Smooth muscle cell (in vitro differentiated cells): ENCODE results near the gene PMM2. TPM values are rescaled to one million over a fixed set of nuclear protein-coding genes. Genes with fewer than 3 reads are reported as not detected.

ENCODE experiments used
- DNase-seq: peaks from one replicate; lab custom pipeline; 2025; ENCODE audit not compliant: unreplicated experiment; lab: John Stamatoyannopoulos, UW
- H2AFZ ChIP-seq: fragments of 200-600 bp; sonication (generic); 2 replicates; pipeline ENCODE4 v1.6.0; 2016; ENCODE audit warnings: antibody characterized with exemption, low read depth, mild to moderate bottlenecking
- H3F3A ChIP-seq: fragments of 200-600 bp; sonication (generic); 2 replicates; pipeline ENCODE4 v1.6.0; 2017; ENCODE audit warnings: antibody characterized with exemption, low read depth
- H3K27ac ChIP-seq: fragments of 200-600 bp; sonication (generic); 2 replicates; pipeline ENCODE4 v1.5.1; 2016; ENCODE audit warnings: low read depth, mild to moderate bottlenecking
- H3K27me3 ChIP-seq: fragments of 200-600 bp; sonication (generic); 2 replicates; pipeline ENCODE4 v1.6.1; 2016; ENCODE audit warnings: low read depth, mild to moderate bottlenecking
- H3K36me3 ChIP-seq: fragments of 200-600 bp; sonication (generic); 2 replicates; pipeline ENCODE4 v1.5.1; 2016; ENCODE audit warnings: low read depth
- H3K4me1 ChIP-seq: fragments of 200-600 bp; sonication (generic); 2 replicates; pipeline ENCODE4 v1.5.1; 2016; ENCODE audit warnings: low read depth
- H3K4me2 ChIP-seq: fragments of 200-600 bp; sonication (generic); 2 replicates; pipeline ENCODE4 v1.6.0; 2016; ENCODE audit warnings: mild to moderate bottlenecking
- H3K4me3 ChIP-seq: fragments of 200-600 bp; sonication (generic); 2 replicates; pipeline ENCODE4 v1.5.1; 2016; ENCODE audit warnings: mild to moderate bottlenecking
- H3K79me2 ChIP-seq: fragments of 200-600 bp; sonication (generic); 2 replicates; pipeline ENCODE4 v1.6.0; 2016; ENCODE audit warnings: low read depth, mild to moderate bottlenecking
- H3K9ac ChIP-seq: fragments of 200-600 bp; sonication (generic); 2 replicates; pipeline ENCODE4 v1.6.0; 2016; ENCODE audit warnings: low read depth
- H3K9me3 ChIP-seq: fragments of 200-600 bp; sonication (generic); replicated peaks from 2 replicates; pipeline ENCODE4 v1.5.1; 2016; ENCODE audit warnings: low read depth
- H4K20me1 ChIP-seq: fragments of 200-600 bp; sonication (generic); 2 replicates; pipeline ENCODE4 v1.6.0; 2016; ENCODE audit warnings: low read depth
- WGBS: methylation state at CpG from one replicate; pipeline ENCODE4 v1.1.7; 2016; ENCODE audit warnings: low lambda C conversion rate; 5-methylcytosine and 5-hydroxymethylcytosine counted together
- polyA plus RNA-seq: library from polyadenylated mRNA; unstranded; fragments of >200 nt; fragmentation: Nextera tagmentation; extraction: Ambion mirVana; gene quantifications from 2 replicates; pipeline ENCODE4 v1.2.1, GENCODE V29; 2016
- total RNA-seq: library from RNA; depleted of rRNA; stranded (reverse); fragments of >200 nt; gene quantifications from 2 replicates; pipeline ENCODE4 v1.2.3, GENCODE V29; 2014
- TF ChIP-seq, protein P1 (sequence below): fragments of 200-600 bp; sonication (generic); IDR thresholded peaks from 2 replicates; pipeline ENCODE4 v1.5.1; 2017; ENCODE audit warnings: borderline replicate concordance, mild to moderate bottlenecking, antibody characterized with exemption; ENCODE audit not compliant: insufficient read depth, poor library complexity, severe bottlenecking

Gene PMM2
- total and polyA plus RNA-seq, 2 experiments from 2014 or later: 31.4 to 33.5 TPM

DNA sequence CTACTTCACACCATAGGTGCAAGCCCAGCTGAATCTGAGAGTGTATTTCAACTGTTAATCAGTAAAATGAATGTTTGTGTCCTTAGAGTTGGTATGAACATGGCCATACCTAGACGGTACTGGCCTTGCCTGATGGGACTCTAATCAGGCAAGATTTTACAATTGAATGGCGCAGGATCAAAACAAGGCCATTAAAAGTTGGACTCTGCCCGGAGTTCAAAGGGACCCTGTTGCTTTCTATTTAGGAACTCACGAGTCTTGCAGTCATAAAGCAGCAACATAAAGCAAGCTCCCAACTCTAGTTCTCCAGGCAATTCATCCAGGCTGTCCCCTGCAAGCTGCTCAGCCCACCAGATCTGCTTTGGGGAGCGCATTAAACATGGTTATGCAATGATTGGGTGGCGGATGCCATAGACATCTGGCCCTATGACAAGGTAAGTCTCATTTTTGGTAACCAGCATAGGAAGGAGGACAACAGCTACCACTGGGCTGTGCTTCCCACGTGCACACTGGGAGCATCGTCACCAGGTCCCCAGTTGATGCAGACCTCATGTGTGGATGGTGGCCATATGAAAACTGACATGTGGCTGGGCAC is 9.0 kb upstream of the PMM2 start:
- no peaks in the 10 kb centered on the region for H3K79me2 ChIP-seq
- H2AFZ ChIP-seq: no peak overlapping the region
- no peak for DNase-seq
- H3K4me1 ChIP-seq: no peaks in the 10 kb centered on the region
- no peaks in the 10 kb centered on the region for H3K36me3 ChIP-seq
- H3K4me2 ChIP-seq: no peak overlapping the region
- 94% methylated on average over 8 of the region's 8 CpGs for WGBS
- no peaks in the 10 kb centered on the region for H3K27me3 ChIP-seq
- no peaks in the 10 kb centered on the region for H3F3A ChIP-seq
- H4K20me1 ChIP-seq: no peaks in the 10 kb centered on the region
- no peaks in the 10 kb centered on the region for H3K9me3 ChIP-seq
- TF ChIP-seq, protein P1, sequence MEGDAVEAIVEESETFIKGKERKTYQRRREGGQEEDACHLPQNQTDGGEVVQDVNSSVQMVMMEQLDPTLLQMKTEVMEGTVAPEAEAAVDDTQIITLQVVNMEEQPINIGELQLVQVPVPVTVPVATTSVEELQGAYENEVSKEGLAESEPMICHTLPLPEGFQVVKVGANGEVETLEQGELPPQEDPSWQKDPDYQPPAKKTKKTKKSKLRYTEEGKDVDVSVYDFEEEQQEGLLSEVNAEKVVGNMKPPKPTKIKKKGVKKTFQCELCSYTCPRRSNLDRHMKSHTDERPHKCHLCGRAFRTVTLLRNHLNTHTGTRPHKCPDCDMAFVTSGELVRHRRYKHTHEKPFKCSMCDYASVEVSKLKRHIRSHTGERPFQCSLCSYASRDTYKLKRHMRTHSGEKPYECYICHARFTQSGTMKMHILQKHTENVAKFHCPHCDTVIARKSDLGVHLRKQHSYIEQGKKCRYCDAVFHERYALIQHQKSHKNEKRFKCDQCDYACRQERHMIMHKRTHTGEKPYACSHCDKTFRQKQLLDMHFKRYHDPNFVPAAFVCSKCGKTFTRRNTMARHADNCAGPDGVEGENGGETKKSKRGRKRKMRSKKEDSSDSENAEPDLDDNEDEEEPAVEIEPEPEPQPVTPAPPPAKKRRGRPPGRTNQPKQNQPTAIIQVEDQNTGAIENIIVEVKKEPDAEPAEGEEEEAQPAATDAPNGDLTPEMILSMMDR: no peak
- no peak overlapping the region for H3K9ac ChIP-seq
- no peak overlapping the region for H3K27ac ChIP-seq
- H3K4me3 ChIP-seq: no peak overlapping the region

DNA sequence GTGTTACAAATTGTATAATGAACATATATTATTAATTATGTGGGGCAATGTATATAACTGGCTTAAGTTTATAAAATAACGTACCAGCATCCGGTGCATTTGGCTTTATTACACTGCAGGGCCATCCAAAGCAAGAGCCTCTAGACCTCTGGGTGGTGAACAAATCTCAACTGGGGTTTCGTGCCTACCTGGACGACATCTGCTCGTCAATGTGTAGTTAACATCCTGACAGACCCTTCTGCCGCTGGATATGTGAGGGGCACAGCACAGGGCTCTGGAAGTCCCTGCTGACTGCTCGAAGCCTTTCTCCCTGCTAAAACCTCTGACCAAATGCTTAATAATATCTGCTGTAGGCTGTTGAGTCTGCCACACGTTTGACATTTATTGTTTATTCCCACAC is 2.5 kb upstream of the PMM2 start:
- H3K4me1 ChIP-seq: peaks cover 18% of the 10 kb centered on the region
- TF ChIP-seq, protein P1: no peak
- no peak for DNase-seq
- H3K27me3 ChIP-seq: no peaks in the 10 kb centered on the region
- no peak overlapping the region for H3K4me2 ChIP-seq
- H3K9ac ChIP-seq: no peak overlapping the region
- H2AFZ ChIP-seq: no peak overlapping the region
- H3K9me3 ChIP-seq: no peaks in the 10 kb centered on the region
- 94% methylated on average over 8 of the region's 8 CpGs for WGBS
- no peaks in the 10 kb centered on the region for H3F3A ChIP-seq
- H3K4me3 ChIP-seq: no peak overlapping the region
- H3K27ac ChIP-seq: no peak overlapping the region
- peaks cover 43% of the 10 kb centered on the region for H3K79me2 ChIP-seq
- H3K36me3 ChIP-seq: no peaks in the 10 kb centered on the region
- peaks cover 10% of the 10 kb centered on the region for H4K20me1 ChIP-seq

DNA sequence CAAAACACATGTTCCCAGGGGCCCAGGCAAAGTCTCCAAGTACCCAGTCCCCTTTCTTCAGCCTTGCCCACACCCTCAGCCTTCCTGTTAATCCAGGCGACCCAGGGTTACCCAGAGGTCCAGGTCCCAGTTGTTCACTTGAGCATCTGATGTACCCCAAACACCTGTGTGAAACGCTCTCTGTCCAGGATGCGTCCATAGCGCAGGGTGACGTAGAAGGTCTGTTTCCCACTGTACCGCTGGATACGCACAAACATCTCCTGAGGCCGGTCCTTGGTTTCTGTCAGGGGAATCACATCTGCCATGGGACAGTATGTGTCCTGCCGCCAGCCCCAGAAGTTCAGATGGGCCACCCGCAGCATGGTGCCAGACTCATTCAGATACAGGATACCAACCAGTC is 1.8 kb upstream of the PMM2 start:
- Histone ChIP-seq H3K36me3 (no peaks in the 10 kb centered on the region), H3K4me1 (peaks cover 18% of the 10 kb centered on the region), H2AFZ (no peak overlapping the region), H3K4me2 (no peak overlapping the region), H4K20me1 (peaks cover 17% of the 10 kb centered on the region), H3K79me2 (peaks cover 50% of the 10 kb centered on the region), H3K4me3 (no peak overlapping the region), H3K9me3 (no peaks in the 10 kb centered on the region), H3K9ac (no peak overlapping the region), H3K27ac (no peak overlapping the region), H3K27me3 (no peaks in the 10 kb centered on the region), H3F3A (no peaks in the 10 kb centered on the region)
- TF ChIP-seq, protein P1: no peak
- DNase-seq: no peak
- WGBS: 93% methylated on average over 10 of the region's 10 CpGs
